ENCODE data around the gene IL1R2.

DNA sequence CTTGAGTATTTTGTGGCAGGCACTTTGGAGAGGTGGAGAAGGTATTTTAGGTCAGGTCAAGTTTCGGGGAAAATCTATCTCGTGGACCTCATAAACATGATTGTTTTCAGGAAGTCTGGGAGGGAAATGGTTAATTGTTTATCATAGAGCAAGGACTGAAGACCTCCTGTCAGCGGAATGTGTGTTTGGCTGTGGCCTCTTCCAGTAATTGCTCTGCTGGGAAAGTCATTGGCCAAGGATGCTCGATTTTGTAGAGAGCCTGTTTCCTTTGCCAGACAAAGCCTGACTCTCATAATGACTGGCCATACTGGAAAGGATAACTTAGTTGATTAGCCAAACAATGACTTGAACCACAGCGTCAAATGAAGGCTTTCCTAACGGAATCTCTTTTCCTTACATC lies 30.0 kb downstream of the IL1R2 start:
- TF ChIP-seq CTCF (IDR thresholded peaks at IDR 0.05; ENCODE audit: control extremely low read depth in 1 of 3, insufficient read depth in 1 of 3, low read depth in 1 of 3, low read length in 3 of 3) (no peak), JUN (IDR thresholded peaks at IDR 0.05; ENCODE audit: low read depth, low read length) (no peak), ZNF274 (IDR thresholded peaks at IDR 0.05; ENCODE audit: borderline replicate concordance, extremely low read depth, low read length) (no peak), CREB1 (IDR thresholded peaks at IDR 0.05) (no peak), EZH2 (IDR thresholded peaks at IDR 0.05; ENCODE audit: low read depth, low read length, severe bottlenecking) (no peak), CBX5 (IDR thresholded peaks at IDR 0.05; ENCODE audit: low read depth, low read length) (no peak)
